Measurements from ENCODE around the gene KCTD1. TPM values are rescaled to one million over a fixed set of nuclear protein-coding genes. Genes with fewer than 3 reads are reported as not detected.

KCTD1 gene
- total RNA-seq, 6 experiments from 2014 or later: 2.9 to 6.8 (median 4.8) TPM

GRCh38 chr18:26471027-26471426 is 77.3 kb downstream of the KCTD1 start:
- Histone ChIP-seq H3K27me3 (no peaks in the 10 kb centered on the region), H3K9me3 (no peaks in the 10 kb centered on the region), H3K4me3 (no peak overlapping the region), H3K4me1 (no peaks in the 10 kb centered on the region), H3K36me3 (no peaks in the 10 kb centered on the region), H3K27ac (no peak overlapping the region)
- ATAC-seq: no peak
- WGBS (ENCODE audit: insufficient coverage, low coverage, low lambda C conversion rate, missing lambda C conversion rate): 79% methylated on average over 8 of the region's 9 CpGs
- intact Hi-C loops (cut with DNase I): no loop called here
- TF ChIP-seq POLR2A (IDR thresholded peaks at IDR 0.05) (no peak), CTCF (IDR thresholded peaks at IDR 0.05) (no peak)
- DNase-seq: no peak

- ATAC-seq (no peak), DNase-seq (no peak)
- TF ChIP-seq POLR2A (IDR thresholded peaks at IDR 0.05): no peak
- no peak for TF ChIP-seq CTCF (IDR thresholded peaks at IDR 0.05)
- no peaks in the 10 kb centered on the region for H3K4me1 ChIP-seq
- 72% methylated on average over 8 of the region's 10 CpGs for WGBS (ENCODE audit: insufficient coverage, low coverage, low lambda C conversion rate, missing lambda C conversion rate)
- no peaks in the 10 kb centered on the region for H3K9me3 ChIP-seq
- no peak overlapping the region for H3K27ac ChIP-seq
- intact Hi-C loops (cut with DNase I): no loop called here
- H3K27me3 ChIP-seq: no peaks in the 10 kb centered on the region
- H3K4me3 ChIP-seq: no peak overlapping the region
- no peaks in the 10 kb centered on the region for H3K36me3 ChIP-seq
Observed at GRCh38 chr18:26470011-26470637, 78.2 kb downstream of the KCTD1 start.

GRCh38 chr18:26468931-26469340 is 79.4 kb downstream of the KCTD1 start:
- no peak for TF ChIP-seq POLR2A (IDR thresholded peaks at IDR 0.05)
- TF ChIP-seq CTCF (IDR thresholded peaks at IDR 0.05): peak; percentile 23 to 34 (median 26)
- H3K36me3 ChIP-seq: no peaks in the 10 kb centered on the region
- H3K9me3 ChIP-seq: no peaks in the 10 kb centered on the region
- H3K27ac ChIP-seq: no peak overlapping the region
- ATAC-seq (no peak), DNase-seq (no peak)
- intact Hi-C loops (cut with DNase I): no loop called here
- no peak overlapping the region for H3K4me3 ChIP-seq
- H3K27me3 ChIP-seq: no peaks in the 10 kb centered on the region
- no peaks in the 10 kb centered on the region for H3K4me1 ChIP-seq
- 96% methylated on average over 3 of the region's 4 CpGs for WGBS (ENCODE audit: insufficient coverage, low coverage, low lambda C conversion rate, missing lambda C conversion rate)

GRCh38 chr18:26466026-26466425 is 82.3 kb downstream of the KCTD1 start:
- Histone ChIP-seq H3K27me3 (no peaks in the 10 kb centered on the region), H3K36me3 (no peaks in the 10 kb centered on the region), H3K4me1 (no peaks in the 10 kb centered on the region), H3K4me3 (no peak overlapping the region), H3K9me3 (no peaks in the 10 kb centered on the region), H3K27ac (no peak overlapping the region)
- TF ChIP-seq POLR2A (IDR thresholded peaks at IDR 0.05) (no peak), CTCF (IDR thresholded peaks at IDR 0.05) (no peak)
- WGBS (ENCODE audit: insufficient coverage, low coverage, low lambda C conversion rate, missing lambda C conversion rate): no CpG with 5 or more reads among the region's 10 CpGs
- intact Hi-C loops (cut with DNase I): no loop called here
- DNase-seq (no peak), ATAC-seq (no peak)

GRCh38 chr18:26465431-26465830 is 82.9 kb downstream of the KCTD1 start:
- Histone ChIP-seq H3K4me1 (no peaks in the 10 kb centered on the region), H3K27me3 (no peaks in the 10 kb centered on the region), H3K36me3 (no peaks in the 10 kb centered on the region), H3K27ac (no peak overlapping the region), H3K9me3 (no peaks in the 10 kb centered on the region), H3K4me3 (no peak overlapping the region)
- TF ChIP-seq CTCF (IDR thresholded peaks at IDR 0.05): no peak
- TF ChIP-seq POLR2A (IDR thresholded peaks at IDR 0.05): no peak
- WGBS (ENCODE audit: insufficient coverage, low coverage, low lambda C conversion rate, missing lambda C conversion rate): 88% methylated on average over 2 of the region's 12 CpGs
- no peak for ATAC-seq
- intact Hi-C loops (cut with DNase I): no loop called here
- DNase-seq: no peak
